PC-3 (cell line): ENCODE data around the gene ECSIT.

Experiments used
- CTCF ChIP-seq: fragments of 300-600 bp; sonication (generic); conservative IDR thresholded peaks from 2 replicates; pipeline ENCODE4 v1.5.1; 2017; ENCODE audit warnings: antibody characterized with exemption, low read depth, mild to moderate bottlenecking, low read length
- EZH2 ChIP-seq: fragments of 300-600 bp; sonication (generic); IDR thresholded peaks from one replicate; pipeline ENCODE4 v1.6.1; 2017; ENCODE audit warnings: antibody characterized with exemption, mild to moderate bottlenecking, low read length; ENCODE audit not compliant: unreplicated experiment
- EZH2phosphoT487 ChIP-seq: fragments of 300-600 bp; sonication (generic); IDR thresholded peaks from 2 replicates; pipeline ENCODE4 v1.6.1; 2018; ENCODE audit warnings: mild to moderate bottlenecking, antibody characterized with exemption, low read length, borderline replicate concordance

- no peak for TF ChIP-seq EZH2phosphoT487
- no peak for TF ChIP-seq CTCF
- TF ChIP-seq EZH2 = no peak
Observed at GRCh38 chr19:11534948-11535347, 6.0 kb upstream of the ECSIT start.
